ENCODE results near the gene MACROH2A2. TPM values are rescaled to one million over a fixed set of nuclear protein-coding genes. Genes with fewer than 3 reads are reported as not detected.

Gene MACROH2A2
- total RNA-seq, 1 donor from 2014 or later: 143 TPM

DNA sequence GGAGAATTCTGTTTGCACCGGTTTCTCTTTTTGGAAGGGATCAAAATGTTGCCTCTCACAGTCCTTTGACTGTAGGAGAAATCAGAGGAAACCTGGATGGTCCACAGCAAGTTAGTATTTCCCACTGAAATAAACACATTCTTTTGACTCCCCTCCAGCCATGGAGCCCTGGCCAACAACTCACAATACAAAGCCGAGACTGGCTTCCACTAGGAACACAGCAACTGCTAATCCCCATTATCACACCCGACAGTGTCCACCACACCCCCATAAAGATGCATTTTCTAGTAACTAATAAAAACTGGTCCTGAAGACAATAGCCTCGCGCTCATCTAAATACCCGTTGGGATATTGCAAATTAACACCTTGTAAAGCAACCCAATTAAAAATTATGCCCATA, 798 bp upstream of the MACROH2A2 start:
- peak overlapping the region; percentile 99 for H3K27ac Mint-ChIP-seq

DNA sequence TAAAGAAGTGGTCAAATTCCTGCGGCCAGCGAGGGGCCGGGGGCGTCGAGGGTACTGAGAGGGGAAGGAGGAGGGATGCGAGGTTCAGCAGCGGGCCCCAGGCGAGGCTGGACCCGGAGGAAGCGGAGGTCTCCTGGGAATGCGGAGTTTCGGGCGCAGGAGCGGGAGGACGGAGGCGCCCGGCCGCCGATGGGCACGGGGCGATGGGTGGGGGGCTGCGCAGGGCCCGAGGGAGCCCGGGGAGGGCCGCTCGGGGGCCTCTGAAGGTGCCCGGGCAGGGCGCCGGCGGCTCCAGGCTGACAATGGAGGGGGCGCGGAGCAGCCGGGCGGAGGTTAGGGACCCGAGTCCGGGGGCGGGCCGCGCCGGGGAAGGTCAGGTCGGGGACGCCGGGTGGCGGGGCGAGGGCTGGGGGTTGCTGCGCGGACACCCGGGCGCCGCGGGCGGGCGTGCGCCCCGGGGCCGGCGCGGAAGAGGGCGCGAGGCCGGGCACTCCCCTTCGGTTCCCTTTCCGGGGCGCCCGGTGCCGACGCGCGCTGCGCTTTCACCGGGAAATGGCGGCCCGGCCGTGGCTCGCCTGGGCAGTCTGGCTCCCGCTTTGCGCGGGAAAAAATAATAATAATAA, 683 bp downstream of the MACROH2A2 start:
- Mint-ChIP-seq H3K36me3 (ENCODE audit: insufficient read depth) (no peaks in the 10 kb centered on the region), H3K27me3 (no peaks in the 10 kb centered on the region), H3K4me1 (ENCODE audit: low read depth) (peaks cover 40% of the 10 kb centered on the region), H3K4me3 (ENCODE audit: low read depth) (peak overlapping the region; percentile 94), H3K9me3 (ENCODE audit: low read depth) (no peaks in the 10 kb centered on the region), H3K27ac (peak overlapping the region; percentile 99)
- TF ChIP-seq, protein P1, sequence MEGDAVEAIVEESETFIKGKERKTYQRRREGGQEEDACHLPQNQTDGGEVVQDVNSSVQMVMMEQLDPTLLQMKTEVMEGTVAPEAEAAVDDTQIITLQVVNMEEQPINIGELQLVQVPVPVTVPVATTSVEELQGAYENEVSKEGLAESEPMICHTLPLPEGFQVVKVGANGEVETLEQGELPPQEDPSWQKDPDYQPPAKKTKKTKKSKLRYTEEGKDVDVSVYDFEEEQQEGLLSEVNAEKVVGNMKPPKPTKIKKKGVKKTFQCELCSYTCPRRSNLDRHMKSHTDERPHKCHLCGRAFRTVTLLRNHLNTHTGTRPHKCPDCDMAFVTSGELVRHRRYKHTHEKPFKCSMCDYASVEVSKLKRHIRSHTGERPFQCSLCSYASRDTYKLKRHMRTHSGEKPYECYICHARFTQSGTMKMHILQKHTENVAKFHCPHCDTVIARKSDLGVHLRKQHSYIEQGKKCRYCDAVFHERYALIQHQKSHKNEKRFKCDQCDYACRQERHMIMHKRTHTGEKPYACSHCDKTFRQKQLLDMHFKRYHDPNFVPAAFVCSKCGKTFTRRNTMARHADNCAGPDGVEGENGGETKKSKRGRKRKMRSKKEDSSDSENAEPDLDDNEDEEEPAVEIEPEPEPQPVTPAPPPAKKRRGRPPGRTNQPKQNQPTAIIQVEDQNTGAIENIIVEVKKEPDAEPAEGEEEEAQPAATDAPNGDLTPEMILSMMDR (IDR thresholded peaks at IDR 0.05; ENCODE audit: unreplicated experiment): no peak
- DNase-seq (ENCODE audit: low spot score, unreplicated experiment): peak; percentile 39

More for the DNA sequence above, 798 bp upstream of the MACROH2A2 start:
- TF ChIP-seq, protein P1 (IDR thresholded peaks at IDR 0.05; ENCODE audit: unreplicated experiment): no peak
- Mint-ChIP-seq H3K27me3 (no peaks in the 10 kb centered on the region), H3K4me1 (ENCODE audit: low read depth) (peaks cover 40% of the 10 kb centered on the region), H3K36me3 (ENCODE audit: insufficient read depth) (no peaks in the 10 kb centered on the region), H3K9me3 (ENCODE audit: low read depth) (no peaks in the 10 kb centered on the region), H3K4me3 (ENCODE audit: low read depth) (peak overlapping the region; percentile 94)
- no peak for DNase-seq (ENCODE audit: low spot score, unreplicated experiment)

DNA sequence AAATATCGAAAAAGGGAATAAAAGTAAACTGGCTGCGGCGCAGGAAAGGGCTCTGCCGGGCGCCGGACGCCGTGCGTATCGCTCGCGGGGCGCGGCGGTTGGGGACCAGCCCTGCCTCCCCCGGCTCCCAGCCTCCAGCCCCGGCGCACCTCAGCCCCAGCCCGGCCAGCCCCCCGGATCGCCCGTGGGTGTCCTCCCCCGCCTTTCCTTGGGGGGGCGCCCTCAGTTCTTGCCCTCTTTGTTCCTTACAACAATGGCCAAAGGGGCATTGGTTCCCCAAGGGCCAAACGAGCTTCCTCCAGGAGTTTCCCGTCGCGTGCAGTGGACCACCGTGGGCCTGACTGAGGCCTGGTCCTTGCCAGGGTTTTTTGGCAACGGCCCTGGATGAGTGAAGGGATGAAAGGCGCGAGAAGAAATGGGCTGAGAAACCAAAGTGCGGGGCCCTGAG, 1.2 kb downstream of the MACROH2A2 start:
- Mint-ChIP-seq H3K27ac (peak overlapping the region; percentile 98), H3K27me3 (no peaks in the 10 kb centered on the region), H3K4me1 (ENCODE audit: low read depth) (peaks cover 40% of the 10 kb centered on the region), H3K4me3 (ENCODE audit: low read depth) (peak overlapping the region; percentile 94), H3K36me3 (ENCODE audit: insufficient read depth) (no peaks in the 10 kb centered on the region), H3K9me3 (ENCODE audit: low read depth) (no peaks in the 10 kb centered on the region)
- TF ChIP-seq, protein P1 (IDR thresholded peaks at IDR 0.05; ENCODE audit: unreplicated experiment): peak; percentile 65
- peak; percentile 57 for DNase-seq (ENCODE audit: low spot score, unreplicated experiment)

DNA sequence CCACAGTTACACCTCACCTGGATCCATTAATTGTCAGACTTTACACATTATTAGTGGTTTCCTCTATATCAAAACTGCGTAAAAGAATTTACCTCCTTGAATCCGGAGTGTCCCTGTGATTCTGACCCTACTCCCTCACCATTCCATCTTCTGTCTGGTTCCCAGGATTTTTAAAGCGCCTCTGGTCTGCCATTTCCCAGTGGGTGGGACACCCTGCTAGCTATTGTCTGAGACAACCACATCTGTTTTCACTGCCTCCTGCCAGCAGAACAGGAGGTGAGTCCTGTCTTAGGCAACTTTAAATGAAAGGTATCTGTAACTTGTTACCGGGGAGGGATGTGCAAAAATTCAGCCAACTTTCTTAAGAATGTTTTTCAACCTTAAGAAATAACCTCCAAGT, 2.3 kb downstream of the MACROH2A2 start:
- H3K4me3 Mint-ChIP-seq (ENCODE audit: low read depth): peak overlapping the region; percentile 94
- H3K4me1 Mint-ChIP-seq (ENCODE audit: low read depth): peaks cover 37% of the 10 kb centered on the region
- no peaks in the 10 kb centered on the region for H3K9me3 Mint-ChIP-seq (ENCODE audit: low read depth)
- no peaks in the 10 kb centered on the region for H3K27me3 Mint-ChIP-seq
- H3K27ac Mint-ChIP-seq: peak overlapping the region; percentile 98
- DNase-seq (ENCODE audit: low spot score, unreplicated experiment): no peak
- TF ChIP-seq, protein P1 (IDR thresholded peaks at IDR 0.05; ENCODE audit: unreplicated experiment): no peak
- no peaks in the 10 kb centered on the region for H3K36me3 Mint-ChIP-seq (ENCODE audit: insufficient read depth)

DNA sequence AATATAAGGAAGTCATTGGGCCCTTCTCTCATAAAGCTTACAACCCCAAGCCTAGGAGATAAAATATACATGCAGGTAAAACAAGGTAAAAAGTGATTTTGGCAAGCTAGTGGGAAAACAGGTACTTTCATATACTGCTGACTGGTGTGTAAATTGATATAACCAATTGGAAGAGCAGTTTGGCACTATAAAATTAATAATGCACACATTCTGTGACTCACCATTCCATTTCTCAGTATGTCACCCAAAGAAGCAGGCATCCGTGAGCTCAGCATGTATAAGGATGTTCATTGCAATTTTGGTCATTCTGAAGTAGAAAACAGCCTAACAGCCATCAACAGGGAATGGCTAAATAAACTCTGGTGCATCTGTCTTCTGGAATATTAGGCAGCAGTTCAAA, 2.9 kb downstream of the MACROH2A2 start:
- Mint-ChIP-seq H3K27ac (peak overlapping the region; percentile 98), H3K9me3 (ENCODE audit: low read depth) (no peaks in the 10 kb centered on the region), H3K4me3 (ENCODE audit: low read depth) (peak overlapping the region; percentile 94), H3K4me1 (ENCODE audit: low read depth) (peaks cover 34% of the 10 kb centered on the region), H3K27me3 (no peaks in the 10 kb centered on the region), H3K36me3 (ENCODE audit: insufficient read depth) (no peaks in the 10 kb centered on the region)
- DNase-seq (ENCODE audit: low spot score, unreplicated experiment): no peak
- TF ChIP-seq, protein P1 (IDR thresholded peaks at IDR 0.05; ENCODE audit: unreplicated experiment): no peak
